ENCODE measurements around the gene JPH3.

JPH3 gene

GRCh38 chr16:87601401-87601981 is 817 bp upstream of the JPH3 start:
- no peak for DNase-seq

GRCh38 chr16:87602821-87603683 is 744 bp downstream of the JPH3 start:
- DNase-seq = no peak

DNA sequence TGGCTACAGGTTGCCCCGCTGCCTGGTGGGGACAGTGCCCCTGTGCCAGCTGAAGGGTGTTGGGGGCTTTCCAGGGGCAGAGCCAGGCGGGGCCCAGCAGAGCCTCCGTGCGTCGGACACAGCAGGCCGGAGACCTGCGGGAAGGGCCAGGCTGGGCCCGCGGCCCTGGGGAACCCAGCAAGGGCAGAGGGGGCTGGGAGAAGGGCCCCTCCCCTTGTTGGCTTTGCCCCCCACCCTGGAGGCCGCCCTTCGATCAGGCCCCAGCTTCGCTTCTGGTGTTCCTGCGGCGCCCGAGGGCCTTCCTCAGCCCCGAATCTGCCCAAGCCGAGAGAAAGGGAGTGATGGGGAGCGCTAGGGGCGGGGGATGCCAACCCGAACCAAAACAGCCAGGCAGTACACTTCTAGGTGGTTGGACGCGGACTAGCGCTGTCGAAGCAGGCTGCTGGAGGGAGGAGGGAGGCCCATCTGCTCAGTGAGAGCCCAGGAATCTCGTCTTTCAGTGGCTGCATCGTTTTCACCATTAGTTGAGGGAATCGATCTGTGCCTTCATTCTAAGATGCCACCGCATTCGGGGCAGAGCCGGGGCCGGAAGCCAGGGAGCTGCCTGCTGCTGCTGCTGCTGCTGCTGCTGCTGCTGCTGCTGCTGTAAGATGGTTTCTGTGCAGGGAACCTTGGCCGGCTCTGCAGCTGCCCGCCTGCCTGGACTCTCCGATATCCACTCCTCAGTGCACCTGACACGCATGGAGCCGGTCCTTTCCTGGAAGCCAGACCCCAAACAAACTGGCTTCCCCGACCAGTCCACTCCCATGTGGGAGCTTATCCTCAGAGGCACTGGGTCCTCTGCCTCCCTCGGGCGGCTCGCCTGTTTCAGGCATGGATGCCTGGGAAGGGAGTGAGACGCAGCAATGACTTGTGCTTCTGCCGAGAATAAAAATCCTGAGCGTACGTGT is 1.7 kb downstream of the JPH3 start:
- DNase-seq = no peak

DNA sequence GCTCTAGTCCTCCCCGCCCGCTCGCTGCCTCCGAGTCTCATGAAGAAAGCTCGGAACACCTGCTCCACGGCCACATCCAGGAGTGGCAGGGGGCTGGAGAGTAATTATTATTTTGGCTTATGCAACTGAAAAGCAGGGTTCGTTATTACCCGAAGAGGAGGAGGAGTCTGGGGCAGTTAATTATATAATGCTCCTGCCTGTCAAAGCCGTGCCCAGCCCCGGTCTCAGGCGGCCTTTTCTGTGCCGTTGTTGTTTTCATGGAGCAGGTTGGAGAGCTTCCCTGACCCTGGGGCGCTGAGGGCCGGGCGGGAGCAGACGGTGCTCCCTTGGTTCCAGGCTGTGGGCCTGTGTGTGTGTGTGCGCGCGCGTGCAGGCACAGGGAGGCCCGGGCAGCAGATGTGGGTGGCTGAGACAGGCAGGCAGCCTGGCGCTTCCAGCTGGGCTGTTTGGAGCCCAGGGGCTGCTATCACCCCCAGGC is 2.4 kb downstream of the JPH3 start:
- DNase-seq = no peak

GRCh38 chr16:87607223-87607622 is 4.9 kb downstream of the JPH3 start:
- DNase-seq = no peak

GRCh38 chr16:87607871-87608270 is 5.6 kb downstream of the JPH3 start:
- DNase-seq = no peak

DNA sequence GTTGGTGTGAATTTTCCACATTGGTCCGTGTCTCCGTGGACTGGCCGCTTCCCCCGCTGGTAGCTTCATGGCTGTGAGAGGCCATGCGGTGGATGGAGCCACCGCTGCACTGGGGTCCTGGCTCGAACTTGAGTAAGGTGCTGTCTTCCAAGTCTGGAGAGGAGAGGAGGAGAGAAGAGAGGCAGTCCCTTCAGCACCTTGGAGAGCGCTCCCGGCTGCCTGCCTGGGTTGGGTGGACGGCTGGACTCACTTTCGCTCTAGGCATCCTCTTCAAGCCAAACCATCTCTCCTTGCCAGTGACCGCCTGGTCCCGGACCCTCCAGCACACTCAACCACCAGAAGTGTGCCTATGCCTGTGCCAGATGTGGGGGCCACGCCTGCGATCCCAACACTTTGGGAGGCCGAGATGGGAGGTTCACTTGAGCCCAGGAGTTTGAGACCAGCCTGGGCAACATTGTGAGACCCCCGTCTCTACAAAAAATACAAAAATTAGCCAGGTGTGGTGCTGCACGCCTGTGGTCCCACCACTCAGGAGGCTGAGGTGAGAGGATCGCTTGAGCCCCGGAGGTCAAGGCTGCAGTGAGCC is 6.2 kb downstream of the JPH3 start:
- peak; percentile 61 for DNase-seq

- no peak for DNase-seq
Observed at GRCh38 chr16:87610026-87610425, 7.7 kb downstream of the JPH3 start.

- DNase-seq = no peak
Observed at GRCh38 chr16:87611456-87611855, 9.1 kb downstream of the JPH3 start.

DNA sequence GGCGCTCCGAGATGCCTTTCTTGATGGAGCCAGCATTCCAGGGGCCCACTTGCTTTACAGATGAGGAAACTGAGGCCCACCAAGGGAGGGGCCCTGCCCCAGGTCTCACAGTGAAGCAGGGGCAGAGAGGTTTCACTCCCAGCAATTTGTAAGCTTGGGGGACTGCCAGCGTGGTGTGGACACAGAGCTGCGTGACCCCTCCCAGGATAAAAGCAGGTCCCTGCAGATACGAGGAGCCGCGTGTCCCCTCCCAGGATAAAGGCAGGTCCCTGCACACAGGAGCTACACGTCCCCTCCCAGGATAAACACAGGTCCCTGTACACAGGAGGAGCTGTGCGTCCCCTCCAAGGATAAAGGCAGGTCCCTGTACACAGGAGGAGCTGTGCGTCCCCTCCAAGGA is 11.7 kb downstream of the JPH3 start:
- DNase-seq = no peak

GRCh38 chr16:87615621-87616041 is 13.3 kb downstream of the JPH3 start:
- no peak for DNase-seq

DNA sequence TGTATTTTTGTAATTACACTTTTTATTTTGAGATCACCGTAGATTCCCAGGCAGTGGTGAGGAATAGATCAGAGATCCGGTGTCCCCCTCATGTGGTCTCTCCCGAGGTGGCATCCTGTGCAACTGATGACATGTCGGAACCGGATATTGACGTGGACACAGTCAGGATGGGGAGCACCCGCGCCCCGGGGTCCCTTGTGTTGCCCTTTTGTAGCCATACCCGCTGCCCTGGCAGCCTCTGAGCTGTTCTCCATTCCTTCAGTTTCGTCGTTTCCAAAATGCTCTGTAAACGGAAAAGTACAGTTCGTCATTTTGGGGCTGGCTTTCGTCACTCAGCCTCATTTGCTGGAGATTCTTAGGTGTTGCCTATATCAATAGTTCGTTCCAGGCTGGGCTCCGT is 14.2 kb downstream of the JPH3 start:
- no peak for DNase-seq

- no peak for DNase-seq
Observed at GRCh38 chr16:87618216-87618615, 15.9 kb downstream of the JPH3 start.

DNA sequence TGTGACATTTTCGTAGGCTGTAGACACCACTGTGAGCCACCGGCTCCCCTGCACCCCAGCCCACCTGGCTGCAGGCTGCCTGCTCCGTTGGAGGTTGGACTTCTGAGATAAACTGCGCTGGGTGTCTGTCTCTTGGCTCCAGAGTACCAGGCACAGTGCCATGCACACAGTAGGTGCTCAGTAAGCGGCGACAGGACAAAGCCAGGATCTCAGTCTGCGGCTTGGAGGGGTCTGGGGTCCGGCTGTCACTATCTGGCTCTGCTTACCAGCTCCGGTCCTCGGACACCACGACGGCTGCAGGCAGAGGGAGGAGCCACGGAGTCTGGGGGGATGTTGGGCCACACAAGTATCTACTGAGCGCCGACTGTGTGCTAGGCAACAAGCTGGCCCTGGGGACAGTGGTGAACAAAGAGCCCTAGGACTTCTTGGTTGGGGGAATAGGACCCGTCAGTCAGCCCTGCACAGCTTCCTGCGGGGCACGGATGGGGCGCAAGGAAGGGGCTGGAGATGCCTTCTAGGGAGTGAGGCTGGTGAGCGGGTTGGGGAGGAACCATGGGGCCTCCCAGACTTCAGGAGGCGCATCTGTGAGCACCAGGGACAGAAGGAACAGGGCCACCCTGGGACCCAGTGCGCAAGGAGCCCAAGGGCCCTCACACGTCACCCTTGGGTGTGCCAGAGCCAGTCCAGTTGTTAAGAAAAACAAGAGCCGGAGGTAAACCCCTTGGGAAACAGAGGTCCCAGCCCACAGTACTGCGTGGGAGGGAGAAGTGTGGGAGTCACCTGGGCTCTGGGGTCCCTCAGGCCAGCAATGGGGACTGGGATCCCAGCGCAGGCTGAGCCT is 17.3 kb downstream of the JPH3 start:
- no peak for DNase-seq

DNA sequence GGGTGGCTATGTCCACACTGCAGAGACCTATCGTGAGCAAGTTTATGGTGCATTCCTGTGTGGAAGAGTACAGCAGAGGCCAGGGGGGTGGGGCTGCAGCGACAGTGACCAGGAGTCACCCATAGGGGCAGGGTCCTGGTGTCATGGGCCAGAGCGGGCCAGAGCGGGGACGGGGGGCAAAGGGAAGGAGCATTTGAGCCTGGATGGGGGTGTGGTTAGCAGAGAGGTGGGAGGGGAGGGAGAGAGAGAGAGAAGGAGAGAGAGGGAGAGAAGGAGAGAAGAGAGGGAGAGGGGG is 17.8 kb downstream of the JPH3 start:
- DNase-seq = no peak

- no peak for DNase-seq
Observed at GRCh38 chr16:87621550-87621829, 19.2 kb downstream of the JPH3 start.

DNA sequence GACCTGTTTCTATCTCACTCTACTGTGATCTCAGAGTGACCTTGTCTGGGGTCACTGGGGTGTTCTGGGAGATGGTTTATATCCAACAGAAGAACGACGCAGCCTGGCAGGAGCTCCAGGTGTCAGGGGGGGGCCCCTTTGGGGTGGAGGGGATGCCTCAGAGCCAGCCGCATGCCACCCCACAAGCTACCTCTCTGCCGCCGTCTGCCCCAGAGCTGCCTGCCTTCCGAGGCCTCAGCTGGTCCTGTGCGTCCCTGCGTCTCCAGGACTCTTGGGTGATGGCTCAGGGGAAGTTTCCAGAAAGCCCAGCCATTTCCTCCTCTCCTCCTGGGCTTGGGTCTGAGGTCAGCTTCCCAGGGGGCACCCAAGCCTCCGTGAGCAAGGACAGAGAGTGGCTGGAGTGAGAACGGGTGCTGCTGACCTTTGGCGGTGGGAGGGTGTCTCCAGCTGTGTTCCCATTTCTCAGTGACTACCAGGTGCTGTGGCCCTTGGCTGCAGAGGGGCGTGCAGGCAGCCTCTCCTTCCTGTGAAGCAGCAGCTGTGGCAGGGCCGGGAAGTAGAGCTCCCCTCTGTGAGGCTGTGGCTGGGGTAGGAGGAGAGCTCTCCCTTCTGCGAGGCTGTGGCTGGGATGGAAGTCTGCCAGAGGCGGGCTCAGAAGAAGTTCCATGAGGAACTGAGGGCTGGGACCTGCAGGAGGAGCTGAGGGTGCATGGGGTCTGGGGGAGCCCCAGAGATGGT is 19.8 kb downstream of the JPH3 start:
- DNase-seq = no peak

DNA sequence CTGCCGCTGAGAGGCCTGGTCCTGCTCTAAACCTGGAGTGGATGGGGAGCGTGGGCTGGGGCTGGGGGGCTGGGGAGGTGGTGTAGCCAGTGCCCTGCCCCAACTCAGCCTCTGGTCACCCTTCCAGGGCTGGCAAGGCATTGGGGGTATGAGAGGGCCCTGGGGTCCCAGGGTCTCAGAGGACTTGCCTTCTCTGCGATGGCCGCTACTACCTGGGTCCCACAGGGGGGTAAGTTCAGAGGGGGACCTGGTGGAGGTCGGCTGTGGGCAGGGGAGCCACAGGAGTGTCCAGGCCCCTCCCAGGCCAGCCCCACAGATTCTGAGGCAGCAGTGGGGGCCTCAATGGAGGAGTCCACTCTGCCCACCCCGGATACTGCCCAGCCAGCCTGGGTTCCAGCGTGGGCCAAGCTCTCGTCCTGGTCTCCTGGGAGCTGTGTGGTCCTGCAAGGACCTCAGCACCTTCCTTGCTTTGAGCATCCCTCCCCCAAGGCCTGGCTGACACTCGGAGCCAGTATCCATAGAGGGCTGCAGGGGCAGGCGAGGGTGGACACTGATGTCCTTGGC is 20.5 kb downstream of the JPH3 start:
- DNase-seq = no peak

DNA sequence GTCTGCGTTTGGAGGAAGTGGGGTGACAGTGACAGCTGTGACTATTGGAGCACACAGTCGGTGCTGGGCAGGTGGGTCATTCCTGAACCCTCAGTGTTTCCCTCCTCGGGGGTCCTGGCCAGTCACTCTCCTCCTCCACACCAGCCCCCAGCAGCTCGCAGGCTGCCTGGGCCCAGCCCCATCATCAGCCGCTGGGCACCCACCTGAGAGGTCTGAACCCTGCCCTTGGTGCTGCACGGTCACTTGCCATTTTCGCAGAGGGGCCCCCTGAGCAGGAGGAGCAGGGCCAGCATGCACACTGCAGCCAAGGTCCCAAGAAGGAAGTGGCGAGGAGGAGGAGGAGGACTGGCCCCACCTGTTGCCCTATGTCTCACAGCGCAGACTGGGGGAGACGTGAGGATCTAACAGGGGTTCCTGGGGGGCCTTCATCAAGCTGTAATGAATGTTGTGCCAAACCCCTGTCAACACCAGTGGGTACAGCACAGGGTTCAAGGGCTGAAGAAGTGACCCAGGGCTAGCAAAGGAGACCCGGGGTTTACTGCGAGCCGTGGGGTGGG is 23.0 kb downstream of the JPH3 start:
- no peak for DNase-seq

DNA sequence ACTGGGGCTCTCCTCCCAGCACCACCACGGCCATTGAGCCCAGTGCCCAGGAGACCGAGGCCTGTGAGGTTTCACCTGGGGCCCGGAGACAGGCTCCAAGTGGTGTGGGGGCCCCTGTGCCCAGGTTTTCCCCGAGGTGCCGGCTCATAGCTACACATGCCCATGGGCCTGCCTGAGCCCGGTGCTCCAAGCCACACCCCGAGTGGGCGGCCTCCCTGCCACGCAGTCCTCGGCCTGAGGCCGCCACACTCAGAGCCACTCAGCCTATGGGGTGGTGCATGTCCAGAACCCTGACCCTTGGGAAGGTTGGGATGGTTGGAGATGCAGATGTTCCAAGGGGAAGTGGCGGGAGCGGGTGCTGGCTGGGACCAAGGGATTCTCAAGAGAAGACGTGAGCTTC is 24.1 kb downstream of the JPH3 start:
- DNase-seq = no peak

DNA sequence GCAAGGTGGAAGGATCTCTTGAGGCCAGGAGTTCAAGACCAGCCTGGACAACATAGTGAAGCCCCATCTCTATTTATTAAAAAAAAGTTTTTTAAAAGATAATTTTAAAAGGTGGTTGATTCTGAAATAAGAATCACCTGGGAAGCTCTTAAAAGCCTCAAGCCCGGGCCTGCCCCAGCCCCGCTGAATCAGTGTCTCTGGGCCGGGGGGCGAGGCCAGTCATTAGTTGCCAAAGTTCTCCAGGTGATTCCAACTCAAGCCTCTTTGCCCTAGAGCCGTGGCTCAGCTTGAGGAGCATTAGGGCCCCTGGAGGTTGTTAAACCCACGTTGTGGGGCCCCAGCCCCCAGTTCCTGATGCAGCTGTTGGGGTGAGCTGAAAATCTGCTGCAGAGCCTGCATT is 24.6 kb downstream of the JPH3 start:
- no peak for DNase-seq

All from fibroblast of skin of right quadriceps (primary cell).